Measurements from ENCODE around the gene AGBL4.

Gene AGBL4

GRCh38 chr1:48761986-48762385, 1261.8 kb downstream of the AGBL4 start:
- DNase-seq (ENCODE audit: low spot score): no peak

- no peak for DNase-seq (ENCODE audit: low spot score)
Measured at GRCh38 chr1:48761411-48761810, 1262.3 kb downstream of the AGBL4 start.

- no peak for DNase-seq (ENCODE audit: low spot score)
Measured at GRCh38 chr1:48760857-48761256, 1262.9 kb downstream of the AGBL4 start.

GRCh38 chr1:48758976-48759375, 1264.8 kb downstream of the AGBL4 start:
- no peak for DNase-seq (ENCODE audit: low spot score)

- DNase-seq (ENCODE audit: low spot score): no peak
Measured at GRCh38 chr1:48757363-48757762, 1266.4 kb downstream of the AGBL4 start.

- DNase-seq (ENCODE audit: low spot score): no peak
Measured at GRCh38 chr1:48756683-48757316, 1267.0 kb downstream of the AGBL4 start.

GRCh38 chr1:48753293-48753692, 1270.5 kb downstream of the AGBL4 start:
- DNase-seq (ENCODE audit: low spot score): no peak

- DNase-seq (ENCODE audit: low spot score): no peak
Measured at GRCh38 chr1:48750109-48750508, 1273.6 kb downstream of the AGBL4 start.

GRCh38 chr1:48749068-48749467, 1274.7 kb downstream of the AGBL4 start:
- no peak for DNase-seq (ENCODE audit: low spot score)

- no peak for DNase-seq (ENCODE audit: low spot score)
Measured at GRCh38 chr1:48746906-48747305, 1276.8 kb downstream of the AGBL4 start.

- DNase-seq (ENCODE audit: low spot score): no peak
Measured at GRCh38 chr1:48744032-48744431, 1279.7 kb downstream of the AGBL4 start.

- no peak for DNase-seq (ENCODE audit: low spot score)
Measured at GRCh38 chr1:48743480-48743879, 1280.3 kb downstream of the AGBL4 start.

- no peak for DNase-seq (ENCODE audit: low spot score)
Measured at GRCh38 chr1:48741380-48741779, 1282.4 kb downstream of the AGBL4 start.

GRCh38 chr1:48740621-48741020, 1283.1 kb downstream of the AGBL4 start:
- DNase-seq (ENCODE audit: low spot score): no peak

GRCh38 chr1:48739091-48739490, 1284.7 kb downstream of the AGBL4 start:
- no peak for DNase-seq (ENCODE audit: low spot score)

GRCh38 chr1:48738356-48738755, 1285.4 kb downstream of the AGBL4 start:
- DNase-seq (ENCODE audit: low spot score): no peak

GRCh38 chr1:48735796-48736195, 1288.0 kb downstream of the AGBL4 start:
- DNase-seq (ENCODE audit: low spot score): no peak

GRCh38 chr1:48730164-48730910, 1293.4 kb downstream of the AGBL4 start:
- no peak for DNase-seq (ENCODE audit: low spot score)

- no peak for DNase-seq (ENCODE audit: low spot score)
Measured at GRCh38 chr1:48728584-48728983, 1295.2 kb downstream of the AGBL4 start.

- no peak for DNase-seq (ENCODE audit: low spot score)
Measured at GRCh38 chr1:48726557-48727215, 1297.1 kb downstream of the AGBL4 start.

- DNase-seq (ENCODE audit: low spot score): no peak
Measured at GRCh38 chr1:48726139-48726538, 1297.6 kb downstream of the AGBL4 start.

- no peak for DNase-seq (ENCODE audit: low spot score)
Measured at GRCh38 chr1:48725341-48726046, 1298.3 kb downstream of the AGBL4 start.

GRCh38 chr1:48720929-48721328, 1302.8 kb downstream of the AGBL4 start:
- no peak for DNase-seq (ENCODE audit: low spot score)
